GM13976 (cell line): ENCODE data around the gene VANGL1.
"Not testable (repeated sequence)": the region's sequence is repeated elsewhere in the genome, so short reads cannot be mapped to it uniquely, and the experiment has no call there.

Experiments used
- DNase-seq: peaks from one replicate; pipeline ENCODE4 v3.0.0; 2012; ENCODE audit warnings: low spot score
- CTCF ChIP-seq: IDR thresholded peaks from 2 replicates; pipeline ENCODE4 v1.5.1; 2012; ENCODE audit warnings: borderline replicate concordance, mild to moderate bottlenecking; ENCODE audit not compliant: insufficient read depth; ENCODE audit errors: extremely low read depth, missing control alignments, control extremely low read depth
- in situ Hi-C: fragments of 300-500 bp; cut with MboI; formaldehyde crosslinking; loops from one replicate; pipeline ENCODE4 v1.12.0; 2022; ENCODE audit warnings: low sequenced_read_pairs, mixed read lengths, inconsistent platforms; ENCODE audit not compliant: unreplicated experiment

The VANGL1 gene

GRCh38 chr1:115624859-115625258 is 16.9 kb upstream of the VANGL1 start:
- in situ Hi-C loops: no loop called here
- DNase-seq: no peak
- TF ChIP-seq CTCF: no peak

GRCh38 chr1:115630342-115630741 is 11.4 kb upstream of the VANGL1 start:
- TF ChIP-seq CTCF: no peak
- in situ Hi-C loops: no loop called here
- DNase-seq: no peak

GRCh38 chr1:115632251-115633026 is 9.3 kb upstream of the VANGL1 start:
- DNase-seq: no peak
- in situ Hi-C loops: no loop called here

GRCh38 chr1:115633606-115634005 is 8.2 kb upstream of the VANGL1 start:
- in situ Hi-C loops: not testable (repeated sequence)

More at GRCh38 chr1:115632251-115633026, 9.3 kb upstream of the VANGL1 start:
- TF ChIP-seq CTCF: no peak

GRCh38 chr1:115637247-115637646 is 4.5 kb upstream of the VANGL1 start:
- DNase-seq, in situ Hi-C loops: not testable (repeated sequence)

More at GRCh38 chr1:115633606-115634005, 8.2 kb upstream of the VANGL1 start:
- not testable (repeated sequence) for DNase-seq

- in situ Hi-C loops: no loop called here
- no peak for TF ChIP-seq CTCF
- DNase-seq: peak; percentile 3
Observed at GRCh38 chr1:115640384-115640783, 1.4 kb upstream of the VANGL1 start.

GRCh38 chr1:115642168-115643072 is 650 bp downstream of the VANGL1 start:
- in situ Hi-C loops: no loop called here
- DNase-seq: peak; percentile 75
- peak; percentile 20 for TF ChIP-seq CTCF
